NCI-H146 (cell line): ENCODE results near the gene CELA1.
"Not testable (repeated sequence)": the region's sequence is repeated elsewhere in the genome, so short reads cannot be mapped to it uniquely, and the experiment has no call there.

Source experiments
- DNase-seq: peaks from one replicate; lab custom pipeline; 2025; lab: John Stamatoyannopoulos, UW

The CELA1 gene

DNA sequence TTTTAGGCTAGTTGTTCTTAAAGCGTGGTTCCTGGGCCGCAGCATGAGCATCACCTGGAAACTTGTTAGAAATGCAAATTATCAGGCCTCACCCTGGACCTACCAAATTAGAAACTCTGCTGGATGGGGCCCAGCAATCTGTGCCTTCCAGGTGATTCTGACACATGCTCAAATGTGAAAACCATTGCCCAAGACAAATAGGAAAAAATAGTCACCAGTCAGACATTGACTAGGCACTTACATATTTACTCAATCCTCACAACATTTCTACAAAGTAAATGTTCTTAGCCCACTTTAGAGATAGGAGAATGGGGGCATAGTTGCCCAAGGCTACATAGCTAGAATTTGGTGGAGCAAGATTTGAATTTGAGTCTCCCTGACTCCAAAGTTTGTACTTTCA lies 3.3 kb downstream of the CELA1 start:
- no peak for DNase-seq

GRCh38 chr12:51342416-51342815 lies 4.1 kb downstream of the CELA1 start:
- no peak for DNase-seq

- peak; percentile 64 for DNase-seq
Measured at GRCh38 chr12:51341251-51342007, 5.0 kb downstream of the CELA1 start.

GRCh38 chr12:51339750-51340149 lies 6.7 kb downstream of the CELA1 start:
- no peak for DNase-seq

GRCh38 chr12:51337336-51337735 lies 9.1 kb downstream of the CELA1 start:
- DNase-seq, result not testable (repeated sequence)

DNA sequence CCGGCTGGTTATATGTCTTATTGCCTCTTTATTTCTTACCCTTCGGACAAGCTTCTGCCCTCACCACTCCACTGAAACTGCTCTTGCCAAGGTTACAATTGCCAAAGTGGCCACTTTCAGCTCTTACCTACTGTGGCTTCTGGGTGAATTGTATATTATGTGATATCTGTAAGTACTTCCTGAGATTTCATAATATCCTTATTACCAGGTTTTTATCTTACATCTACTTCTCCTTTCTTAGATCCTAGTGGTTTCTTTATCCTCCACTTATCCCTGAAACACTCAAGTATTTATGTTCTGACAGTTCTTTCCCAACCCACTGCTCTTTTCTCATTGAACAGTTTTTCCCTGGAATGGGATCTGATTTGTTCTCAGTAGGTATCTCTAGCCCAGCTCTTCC lies 10.5 kb downstream of the CELA1 start:
- DNase-seq, result no peak

GRCh38 chr12:51334764-51335163 lies 11.7 kb downstream of the CELA1 start:
- DNase-seq, result no peak

- no peak for DNase-seq
Measured at GRCh38 chr12:51333536-51333935, 12.9 kb downstream of the CELA1 start.

DNA sequence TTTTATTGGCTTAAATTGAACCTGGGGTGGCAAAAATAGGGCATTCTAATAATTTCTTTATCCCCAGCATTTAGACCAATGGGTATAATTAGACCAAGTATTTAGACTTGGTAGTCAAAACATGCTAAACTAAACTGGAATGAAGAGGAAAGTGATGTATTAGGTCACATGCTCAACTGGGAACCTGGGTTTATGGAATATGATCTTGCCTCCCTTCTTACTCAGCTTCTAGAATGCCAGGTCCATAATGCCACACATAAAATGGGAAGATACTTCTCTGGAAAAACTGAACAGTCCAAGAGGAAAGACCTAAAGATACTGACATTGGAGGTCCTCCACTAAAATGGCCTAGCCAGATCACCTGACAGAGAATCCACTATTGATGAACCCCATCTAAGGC lies 16.3 kb downstream of the CELA1 start:
- DNase-seq, result no peak

GRCh38 chr12:51329742-51330141 lies 16.7 kb downstream of the CELA1 start:
- no peak for DNase-seq

GRCh38 chr12:51328587-51328986 lies 17.9 kb downstream of the CELA1 start:
- no peak for DNase-seq

DNA sequence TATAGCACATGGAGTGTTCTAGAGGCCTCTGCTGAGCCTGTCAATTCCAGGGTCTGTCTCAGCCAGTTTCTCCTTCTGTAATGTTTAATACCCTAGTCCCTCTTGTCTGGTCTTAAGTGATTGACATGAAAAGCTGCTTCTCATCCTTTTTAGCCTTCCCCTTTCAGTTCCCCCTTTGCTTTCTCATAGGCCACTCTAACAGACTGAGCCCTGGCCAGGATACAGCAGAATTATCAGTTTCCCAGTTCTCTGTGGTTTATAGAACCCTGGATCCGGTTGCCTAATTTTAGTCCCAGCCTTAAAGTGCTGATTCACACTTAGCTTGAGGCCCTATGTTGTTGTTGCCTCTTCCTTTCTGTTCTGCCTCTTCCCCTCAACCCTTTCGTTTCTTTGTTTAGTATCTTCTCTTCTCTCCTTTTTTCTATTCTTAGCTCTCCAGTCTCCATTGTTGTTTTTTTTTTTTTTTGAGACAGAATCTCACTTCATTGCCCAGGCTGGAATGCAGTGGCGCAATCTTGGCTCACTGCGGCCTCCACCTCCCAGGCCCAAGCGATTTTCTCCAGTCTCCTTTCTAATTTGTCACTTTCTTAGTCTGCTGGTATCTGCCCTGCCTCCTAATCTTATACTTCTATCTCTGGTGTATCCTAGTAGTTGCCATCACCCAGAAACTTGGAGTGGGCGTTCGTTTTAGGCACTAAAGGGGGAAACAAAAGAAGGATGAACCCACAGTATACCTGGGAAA lies 19.6 kb downstream of the CELA1 start:
- no peak for DNase-seq

DNA sequence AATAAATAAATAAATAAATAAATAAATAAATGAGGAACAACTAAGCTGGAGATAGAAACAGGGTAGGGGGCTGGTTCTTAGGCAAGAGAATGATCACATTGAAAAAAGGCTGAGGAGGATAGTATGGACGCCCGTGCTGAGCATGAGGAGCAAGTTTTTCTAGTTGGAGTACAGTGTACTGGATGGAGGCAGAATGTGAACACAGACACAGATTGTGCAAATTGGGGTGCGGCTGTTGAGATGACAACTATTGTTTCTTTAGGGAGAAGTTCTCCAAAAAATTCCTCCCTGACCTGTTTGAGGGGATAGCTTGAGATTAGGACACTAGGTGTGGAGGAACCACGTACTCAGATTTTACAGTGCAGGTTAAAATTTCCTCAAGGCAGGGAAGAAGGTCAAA lies 21.5 kb downstream of the CELA1 start:
- DNase-seq, result no peak

GRCh38 chr12:51323966-51324895 lies 22.2 kb downstream of the CELA1 start, which contains the start of gene BIN2:
BIN2 (minus strand) TSS chr12:51324174; CDS start chr12:51324102, 72 bp downstream.
- DNase-seq, result no peak

DNA sequence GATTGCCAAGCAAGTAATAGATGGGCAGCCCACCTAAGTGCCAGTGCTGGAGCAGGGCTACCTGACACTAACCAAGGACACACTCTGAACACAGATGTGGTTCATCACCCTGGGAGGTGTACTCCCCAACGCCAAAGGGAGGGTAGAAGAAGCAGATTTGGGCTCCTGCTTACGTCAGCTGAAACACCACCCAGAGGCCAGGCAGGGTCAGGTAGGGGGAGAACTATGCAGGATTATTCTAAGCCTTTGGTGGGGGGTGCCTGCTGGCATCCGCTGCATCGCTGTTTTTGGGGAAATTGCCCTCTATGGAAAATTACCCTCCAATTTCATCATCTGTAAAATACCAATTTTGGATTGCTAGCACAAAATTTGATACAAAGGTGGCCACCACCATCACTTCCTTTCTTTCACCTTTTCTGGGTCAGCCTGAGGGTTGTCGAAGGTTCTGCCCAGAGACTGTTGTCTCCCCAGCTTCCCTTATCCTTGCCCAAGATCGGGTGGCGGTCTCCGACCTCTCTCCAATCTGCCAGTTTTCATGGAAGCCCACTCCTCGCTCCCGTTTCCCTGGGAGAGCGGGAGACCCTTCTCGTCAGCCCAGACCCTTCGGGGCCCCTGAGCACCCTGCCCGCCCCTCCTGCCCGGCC lies 23.0 kb downstream of the CELA1 start:
- DNase-seq, result no peak

GRCh38 chr12:51322452-51322851 lies 24.0 kb downstream of the CELA1 start:
- DNase-seq, result no peak

DNA sequence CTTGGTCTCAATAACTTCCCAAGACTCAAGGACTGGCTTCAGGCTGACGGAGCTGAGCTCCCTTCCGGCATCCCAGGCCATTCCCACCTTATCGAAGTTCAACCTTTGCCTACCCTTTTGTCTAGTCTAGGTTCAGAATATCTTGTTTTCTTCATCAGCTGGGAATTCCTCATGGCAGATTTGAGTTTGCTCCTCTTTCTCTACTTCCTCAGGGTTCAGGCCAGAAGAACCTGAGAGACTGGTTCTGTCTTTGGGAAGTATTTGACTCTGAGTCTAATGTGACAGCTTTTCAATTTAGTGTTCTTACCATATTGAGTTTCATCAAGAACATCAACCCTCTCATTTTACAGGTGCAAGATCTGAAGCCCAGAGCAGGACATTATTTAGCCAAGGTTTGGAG lies 24.6 kb downstream of the CELA1 start:
- no peak for DNase-seq

- peak; percentile 42 for DNase-seq
Measured at GRCh38 chr12:51320695-51321320, 25.7 kb downstream of the CELA1 start.

GRCh38 chr12:51320311-51320694 lies 26.2 kb downstream of the CELA1 start:
- DNase-seq, result no peak

- DNase-seq, result no peak
Measured at GRCh38 chr12:51318846-51319599, 27.5 kb downstream of the CELA1 start.
